Activated T-cell treated with anti-CD3 and anti-CD28 coated beads, Interleukin-2, amount 50 U/mL, for 48 hours (primary cell): Measurements from ENCODE around the gene PIGX.

Source experiments
- DNase-seq, 2 experiments: peaks; one replicate each; pipeline ENCODE4 v3.0.0-alpha.2; 2020

Gene PIGX

DNA sequence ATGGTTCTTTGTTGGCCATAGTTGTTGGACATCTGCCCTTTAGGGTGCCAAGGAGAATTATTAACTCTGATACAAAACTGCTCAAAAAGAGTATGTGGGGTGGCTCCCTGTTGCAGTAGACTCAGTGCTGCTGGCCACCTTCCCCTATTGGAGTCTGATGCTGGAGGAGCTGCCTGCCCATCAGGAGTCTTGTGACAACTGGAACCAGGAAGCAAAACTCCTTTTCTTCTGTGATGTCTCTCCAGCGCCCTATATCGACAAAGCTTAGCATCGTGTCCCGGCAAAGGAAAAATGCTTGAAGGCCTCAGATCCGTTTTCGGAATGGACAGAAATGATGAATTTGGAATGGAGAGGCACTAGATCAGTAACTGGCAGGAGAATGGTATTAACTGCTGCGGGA lies 51.0 kb downstream of the PIGX start:
- DNase-seq: no peak

DNA sequence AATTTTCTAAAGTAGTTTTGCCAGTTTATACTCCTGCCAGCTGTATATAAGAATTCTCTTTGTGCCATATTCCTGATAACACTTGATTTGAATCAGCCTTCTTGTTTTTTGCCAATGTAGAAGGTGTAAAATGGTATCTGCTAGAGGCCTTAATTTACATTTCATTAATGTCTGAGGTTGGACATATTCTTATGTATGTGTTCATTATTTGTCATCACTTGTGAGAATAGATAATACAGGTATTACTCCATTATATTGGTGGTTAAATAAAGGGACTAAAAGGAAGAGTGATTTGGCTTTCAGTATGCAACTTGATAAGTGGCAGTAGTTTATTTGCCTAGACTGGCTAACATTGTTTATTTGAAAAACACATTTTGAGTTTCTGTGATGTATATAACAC lies 53.3 kb downstream of the PIGX start:
- no peak for DNase-seq

DNA sequence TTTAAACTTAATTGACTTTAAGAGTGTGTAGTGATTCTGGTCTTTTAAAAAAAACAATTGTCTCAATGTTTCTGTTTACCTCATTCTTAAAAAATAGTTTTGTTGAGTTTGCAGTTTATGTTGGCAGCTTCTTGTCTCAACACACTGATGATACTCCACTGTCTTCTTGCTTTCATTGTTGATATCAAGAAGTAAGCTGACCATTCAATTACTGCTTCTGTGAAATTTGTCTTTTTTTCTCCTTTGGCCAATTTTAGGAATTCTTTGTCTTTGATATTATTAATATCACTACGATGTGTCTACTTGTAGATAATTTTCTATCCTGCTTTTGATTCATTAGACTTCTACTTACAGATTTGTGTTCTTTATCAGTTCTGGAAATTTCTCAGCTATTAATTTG lies 58.9 kb downstream of the PIGX start:
- no peak for DNase-seq

DNA sequence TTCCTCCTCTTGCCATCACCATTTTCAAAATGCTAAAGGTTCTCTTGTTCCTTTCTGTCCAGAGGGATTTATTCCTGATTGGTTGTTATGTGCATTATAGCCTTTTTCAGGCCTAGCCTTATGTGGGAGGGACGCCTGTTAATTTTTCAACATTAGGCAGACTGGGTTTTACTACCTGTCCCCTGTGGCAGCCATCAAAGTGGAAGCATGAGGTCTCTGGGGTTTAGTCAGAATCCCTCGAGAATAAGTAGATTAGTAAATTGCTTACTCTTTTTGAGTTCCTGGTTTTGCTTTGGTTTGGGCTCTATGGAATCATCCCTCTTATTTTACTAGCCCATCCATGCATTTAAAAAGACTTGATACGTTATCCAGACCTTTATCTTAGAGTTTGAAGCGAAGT lies 59.9 kb downstream of the PIGX start:
- DNase-seq: no peak

DNA sequence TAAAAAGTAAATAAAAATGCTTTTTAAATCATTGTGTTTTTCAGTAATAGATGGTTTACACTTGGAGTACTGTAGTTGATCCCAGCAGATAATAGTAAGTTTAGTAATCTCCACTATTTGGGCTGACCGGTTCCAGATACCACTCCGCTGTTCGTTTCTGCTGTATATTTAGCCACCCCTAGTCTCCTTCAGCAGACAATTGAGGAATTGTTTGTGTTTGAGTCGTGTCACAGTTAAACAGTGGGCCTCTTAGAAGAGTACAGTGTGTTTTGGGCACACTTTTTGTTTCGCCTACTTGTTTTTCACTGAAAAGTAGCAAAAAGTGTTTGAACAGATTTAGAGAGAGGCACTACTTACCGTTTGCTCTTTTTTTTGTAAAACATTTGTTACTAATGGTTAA lies 60.7 kb downstream of the PIGX start:
- DNase-seq: no peak

DNA sequence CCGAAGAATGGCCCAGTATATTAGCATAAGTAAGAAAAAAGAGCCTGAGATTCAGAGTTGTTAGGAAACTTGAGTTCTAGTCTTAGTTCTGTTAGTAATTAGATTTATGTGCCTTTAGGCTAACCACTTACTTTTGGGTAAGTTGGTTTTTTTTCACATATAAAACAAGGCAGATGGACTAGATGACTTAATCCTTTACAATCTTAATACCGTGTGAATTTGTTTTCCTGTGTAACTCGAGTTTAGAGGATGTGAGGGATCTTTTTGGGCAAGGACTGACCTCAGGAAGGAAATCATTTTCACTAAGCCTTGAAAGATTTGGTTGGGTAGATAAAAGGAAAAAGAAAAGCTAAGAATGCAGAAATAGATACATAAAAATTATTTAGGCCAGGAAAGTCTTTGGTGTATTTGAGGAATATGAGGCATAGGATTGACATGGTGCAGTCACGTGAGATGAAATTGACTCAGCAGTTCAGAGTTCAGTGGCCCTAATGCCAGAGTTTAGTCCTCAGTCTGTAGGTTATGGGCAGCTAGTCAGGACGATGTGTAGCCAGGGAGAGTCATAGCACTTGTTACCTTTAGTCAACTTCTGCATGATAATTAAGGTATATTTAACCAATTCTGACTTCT lies 62.1 kb downstream of the PIGX start:
- no peak for DNase-seq

DNA sequence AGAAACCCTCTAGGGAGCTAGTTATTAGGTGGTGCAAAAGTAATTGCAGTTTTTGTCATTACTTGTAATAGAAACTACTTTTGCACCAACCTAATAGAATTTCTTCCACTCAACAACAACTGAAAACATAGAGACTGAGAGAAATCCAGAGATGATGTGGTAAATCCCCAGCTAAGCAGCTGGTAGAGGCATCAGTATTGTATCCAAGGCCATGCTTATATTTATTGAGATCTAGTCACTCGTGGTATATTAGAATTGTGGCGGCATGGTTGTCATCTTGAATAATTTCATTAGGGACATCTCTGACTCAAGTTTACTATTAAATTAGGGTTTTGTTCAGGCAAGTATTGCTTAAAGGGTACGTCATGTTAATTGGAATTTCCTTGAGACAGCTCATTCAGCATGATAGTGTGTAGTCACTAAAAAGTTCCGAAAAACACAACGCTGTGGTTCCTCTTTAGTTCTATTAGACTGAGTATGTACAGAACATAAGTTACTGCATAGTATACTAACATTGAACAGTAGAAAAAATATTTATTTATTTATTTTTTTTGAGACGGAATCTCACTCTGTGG lies 62.8 kb downstream of the PIGX start:
- no peak for DNase-seq

DNA sequence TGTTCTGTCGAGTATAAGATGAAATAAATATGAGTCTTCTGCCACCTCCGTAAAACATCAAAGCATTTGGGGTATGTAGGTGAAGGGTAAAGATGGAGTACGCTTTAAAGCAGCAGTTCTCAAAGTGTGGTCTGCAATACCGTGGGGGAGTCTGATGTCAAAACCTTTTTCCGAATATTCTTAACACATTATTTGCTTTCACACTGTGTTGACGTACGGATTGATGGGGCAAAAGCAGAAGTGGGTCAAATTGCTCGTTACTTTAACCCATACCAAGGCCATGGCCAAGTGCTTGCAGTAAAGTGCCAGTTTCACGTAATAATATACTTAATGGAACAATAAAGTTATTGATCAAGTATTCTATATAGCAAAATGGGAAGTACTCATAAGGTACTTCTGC lies 63.8 kb downstream of the PIGX start:
- no peak for DNase-seq

DNA sequence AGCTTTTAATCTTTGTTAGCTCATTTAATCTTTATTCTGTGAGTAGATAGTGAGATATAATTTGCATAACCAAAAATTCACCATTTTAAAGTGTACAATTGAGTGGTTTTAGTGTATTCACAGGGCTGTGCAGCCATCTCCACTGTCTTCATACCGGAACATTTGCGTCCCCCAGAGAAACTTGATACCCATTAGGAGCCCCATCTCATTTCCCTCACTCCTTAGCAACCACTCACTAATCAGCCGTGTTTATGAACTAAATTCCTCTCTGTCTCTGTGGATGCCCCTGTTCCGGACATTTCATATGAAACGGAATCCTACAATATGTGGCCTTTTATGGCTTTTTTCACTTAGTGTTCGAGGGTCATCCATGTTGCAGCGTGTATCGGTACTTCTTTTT lies 65.7 kb downstream of the PIGX start:
- no peak for DNase-seq

DNA sequence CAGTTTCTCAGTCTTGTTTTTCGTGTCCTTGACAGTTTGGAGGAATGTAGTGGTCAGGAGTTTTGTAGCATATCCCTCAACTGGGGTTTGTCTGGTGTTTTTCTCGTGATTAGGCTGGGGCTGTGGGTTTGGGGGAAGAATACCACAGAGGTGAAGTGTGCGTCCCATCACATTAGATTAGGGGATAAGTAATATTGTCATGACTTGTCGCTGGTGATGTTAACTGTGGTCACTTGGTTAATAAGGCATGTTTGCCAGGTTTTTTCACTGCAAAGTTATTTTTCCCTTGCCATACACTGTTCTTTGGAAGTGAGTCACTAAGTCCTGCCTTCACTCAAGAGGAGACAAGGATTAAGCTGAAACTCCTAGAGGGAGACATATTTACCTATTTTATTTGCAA lies 66.6 kb downstream of the PIGX start:
- DNase-seq: no peak

DNA sequence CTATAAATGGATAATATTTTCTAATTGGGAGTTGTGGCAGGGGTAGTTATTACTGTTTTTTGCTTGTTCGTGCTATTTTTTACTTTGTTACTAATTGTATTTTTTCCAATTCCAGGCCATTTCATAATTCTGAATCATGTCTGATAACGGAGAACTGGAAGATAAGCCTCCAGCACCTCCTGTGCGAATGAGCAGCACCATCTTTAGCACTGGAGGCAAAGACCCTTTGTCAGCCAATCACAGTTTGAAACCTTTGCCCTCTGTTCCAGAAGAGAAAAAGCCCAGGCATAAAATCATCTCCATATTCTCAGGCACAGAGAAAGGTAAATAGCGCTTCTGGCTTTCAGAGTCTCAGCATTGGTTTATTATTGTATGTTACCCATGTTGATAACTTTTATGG lies 70.3 kb downstream of the PIGX start:
- DNase-seq: no peak
